Astrocyte of the spinal cord (primary cell): ENCODE data around the gene ENPEP.
"Not testable (repeated sequence)": the region's sequence is repeated elsewhere in the genome, so short reads cannot be mapped to it uniquely, and the experiment has no call there.

ENCODE experiments used
- DNase-seq: peaks from one replicate; pipeline ENCODE4 v3.0.0; 2011; ENCODE audit warnings: low read depth, low spot score
- H3K4me3 ChIP-seq: 2 replicates; pipeline ENCODE4 v1.5.1; 2011; ENCODE audit warnings: low read depth, mild to moderate bottlenecking, low read length, moderate library complexity
- in situ Hi-C: cut with HindIII; loops from 2 replicates; pipeline ENCODE4 v1.10.0; 2017; ENCODE audit warnings: low sequenced_read_pairs
- TF ChIP-seq, protein P1 (sequence below): IDR thresholded peaks from 2 replicates; pipeline ENCODE4 v1.5.1; 2012; ENCODE audit warnings: low read depth, mild to moderate bottlenecking, low read length, inconsistent platforms

The ENPEP gene

DNA sequence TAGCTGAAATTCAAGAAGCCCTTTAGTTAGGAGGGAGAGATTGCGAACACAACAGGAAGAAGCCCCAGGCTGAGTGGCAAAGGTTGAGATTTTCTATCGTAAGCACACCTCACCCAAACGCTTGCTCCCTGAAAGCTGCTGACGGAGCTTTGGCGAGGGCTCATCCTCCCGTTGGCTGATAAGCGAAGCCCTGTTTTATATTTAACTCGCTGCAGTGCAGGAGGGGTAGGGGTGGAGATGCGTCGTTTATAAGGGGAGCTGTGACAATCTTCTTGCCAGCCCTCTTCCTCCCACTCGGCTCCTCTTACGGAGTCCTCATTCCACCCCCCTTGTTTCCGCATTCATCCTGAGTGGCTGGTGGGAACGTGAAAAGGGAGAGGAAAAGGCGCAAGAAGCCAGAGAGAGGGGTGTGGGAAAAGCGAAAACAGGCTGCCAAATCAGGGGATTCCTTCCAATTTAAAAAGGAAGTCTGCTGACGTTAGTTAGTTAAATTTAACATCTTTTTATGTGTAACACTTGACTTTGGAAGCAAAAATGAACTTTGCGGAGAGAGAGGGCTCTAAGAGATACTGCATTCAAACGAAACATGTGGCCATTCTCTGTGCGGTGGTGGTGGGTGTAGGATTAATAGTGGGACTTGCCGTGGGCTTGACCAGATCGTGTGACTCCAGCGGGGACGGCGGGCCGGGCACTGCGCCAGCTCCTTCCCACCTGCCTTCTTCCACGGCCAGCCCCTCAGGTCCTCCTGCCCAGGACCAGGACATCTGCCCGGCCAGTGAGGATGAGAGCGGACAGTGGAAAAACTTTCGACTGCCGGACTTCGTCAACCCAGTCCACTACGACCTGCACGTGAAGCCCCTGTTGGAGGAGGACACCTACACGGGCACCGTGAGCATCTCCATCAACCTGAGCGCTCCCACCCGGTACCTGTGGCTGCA is at the start of gene ENPEP:
ENPEP (plus strand) TSS at position 275 of the 938 bp plus-strand sequence; CDS start at position 535, 260 bp downstream.
- DNase-seq, result peak; percentile 35
- in situ Hi-C loops, result no loop called here
- peak within 1 kb of the TSS; percentile 31 for H3K4me3 ChIP-seq
- TF ChIP-seq, protein P1, sequence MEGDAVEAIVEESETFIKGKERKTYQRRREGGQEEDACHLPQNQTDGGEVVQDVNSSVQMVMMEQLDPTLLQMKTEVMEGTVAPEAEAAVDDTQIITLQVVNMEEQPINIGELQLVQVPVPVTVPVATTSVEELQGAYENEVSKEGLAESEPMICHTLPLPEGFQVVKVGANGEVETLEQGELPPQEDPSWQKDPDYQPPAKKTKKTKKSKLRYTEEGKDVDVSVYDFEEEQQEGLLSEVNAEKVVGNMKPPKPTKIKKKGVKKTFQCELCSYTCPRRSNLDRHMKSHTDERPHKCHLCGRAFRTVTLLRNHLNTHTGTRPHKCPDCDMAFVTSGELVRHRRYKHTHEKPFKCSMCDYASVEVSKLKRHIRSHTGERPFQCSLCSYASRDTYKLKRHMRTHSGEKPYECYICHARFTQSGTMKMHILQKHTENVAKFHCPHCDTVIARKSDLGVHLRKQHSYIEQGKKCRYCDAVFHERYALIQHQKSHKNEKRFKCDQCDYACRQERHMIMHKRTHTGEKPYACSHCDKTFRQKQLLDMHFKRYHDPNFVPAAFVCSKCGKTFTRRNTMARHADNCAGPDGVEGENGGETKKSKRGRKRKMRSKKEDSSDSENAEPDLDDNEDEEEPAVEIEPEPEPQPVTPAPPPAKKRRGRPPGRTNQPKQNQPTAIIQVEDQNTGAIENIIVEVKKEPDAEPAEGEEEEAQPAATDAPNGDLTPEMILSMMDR, result no peak

- H3K4me3 ChIP-seq, in situ Hi-C loops, DNase-seq: not testable (repeated sequence)
Observed at GRCh38 chr4:110431805-110432204, 44.1 kb upstream of the ENPEP start.

GRCh38 chr4:110437292-110437691 is 38.7 kb upstream of the ENPEP start:
- DNase-seq, in situ Hi-C loops, H3K4me3 ChIP-seq: not testable (repeated sequence)

DNA sequence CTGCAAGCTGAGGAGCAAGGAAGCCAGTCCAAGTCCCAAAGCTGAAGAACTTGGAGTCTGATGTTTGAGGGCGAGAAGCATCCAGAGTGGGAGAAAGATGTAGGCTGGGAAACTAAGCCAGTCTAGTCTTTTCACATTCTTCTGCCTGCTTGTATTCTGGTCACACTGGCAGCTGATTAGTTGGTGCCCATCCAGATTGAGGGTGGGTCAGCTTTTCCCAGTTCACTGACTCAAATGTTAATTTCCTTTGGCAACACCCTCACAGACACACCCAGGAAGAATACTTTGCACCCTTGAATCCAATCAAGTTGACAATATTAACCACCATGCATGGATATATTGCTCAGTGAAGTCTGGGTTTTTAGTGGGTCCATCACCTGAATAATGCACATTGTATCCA is 36.7 kb upstream of the ENPEP start:
- DNase-seq, H3K4me3 ChIP-seq, in situ Hi-C loops: not testable (repeated sequence)

- in situ Hi-C loops, result no loop called here
- TF ChIP-seq, protein P1, result no peak
- DNase-seq, result no peak
- H3K4me3 ChIP-seq, result no peak overlapping the region
Observed at GRCh38 chr4:110442309-110442708, 33.6 kb upstream of the ENPEP start.

- DNase-seq, result no peak
- TF ChIP-seq, protein P1, result no peak
- no peak overlapping the region for H3K4me3 ChIP-seq
- in situ Hi-C loops, result no loop called here
Observed at GRCh38 chr4:110442788-110443187, 33.2 kb upstream of the ENPEP start.

GRCh38 chr4:110449947-110450346 is 26.0 kb upstream of the ENPEP start:
- in situ Hi-C loops, result no loop called here
- H3K4me3 ChIP-seq, result no peak overlapping the region
- TF ChIP-seq, protein P1, result no peak
- DNase-seq, result no peak

DNA sequence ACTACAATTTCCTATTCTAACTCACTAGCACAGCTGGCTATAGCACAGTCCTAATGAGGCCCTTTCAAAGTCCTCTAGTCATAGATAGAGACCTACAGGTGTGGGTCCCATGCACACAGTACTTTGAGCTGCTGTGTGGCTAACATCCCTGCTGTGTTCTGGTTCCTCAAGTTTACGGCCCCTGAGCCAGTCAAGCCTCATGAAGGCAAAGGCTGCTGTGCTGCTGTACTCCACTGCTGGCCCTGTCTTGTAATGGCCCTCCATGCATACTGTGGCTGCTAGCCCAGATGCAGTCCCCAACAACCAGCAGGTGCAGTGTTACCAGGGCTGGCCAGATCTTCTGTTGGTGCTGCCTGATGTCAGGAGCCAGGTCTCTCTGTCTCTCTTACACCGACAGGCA is 23.4 kb upstream of the ENPEP start:
- TF ChIP-seq, protein P1, result no peak
- DNase-seq, result no peak
- H3K4me3 ChIP-seq, result no peak overlapping the region
- in situ Hi-C loops, result no loop called here
